Keratinocyte (primary cell): ENCODE results near the gene NDRG3. TPM values are rescaled to one million over a fixed set of nuclear protein-coding genes. Genes with fewer than 3 reads are reported as not detected.

ENCODE experiments used
- DNase-seq: peaks from one replicate; pipeline ENCODE4 v3.0.0-alpha.2; 2011; ENCODE audit warnings: low read depth, missing footprints, low spot score
- FAIRE-seq: peaks from 2 replicates; lab custom pipeline; 2011; peaks lifted over from hg19 to GRCh38; lab: Jason Lieb, UNC
- H2AFZ ChIP-seq: 2 replicates; pipeline ENCODE4 v1.6.0; 2012; ENCODE audit warnings: low read length, control low read depth, inconsistent platforms; ENCODE audit not compliant: control insufficient read depth
- H3K27ac ChIP-seq: 2 replicates; pipeline ENCODE4 v1.5.1; 2011; ENCODE audit warnings: low read length; ENCODE audit not compliant: control insufficient read depth, insufficient read depth
- H3K27me3 ChIP-seq: 3 replicates; pipeline ENCODE4 v1.6.0; 2011; ENCODE audit warnings: low read length; ENCODE audit not compliant: control insufficient read depth, insufficient read depth; ENCODE audit errors: extremely low read depth
- H3K36me3 ChIP-seq, 2 experiments: 2 replicates in 1 of 2; 3 replicates in 1 of 2; pipeline ENCODE4 v1.5.1; 2011; ENCODE audit warnings: low read length in 2 of 2, mild to moderate bottlenecking in 1 of 2; ENCODE audit not compliant: control insufficient read depth in 2 of 2, insufficient read depth in 2 of 2; ENCODE audit errors: extremely low read depth in 1 of 2
- H3K4me1 ChIP-seq: 3 replicates; pipeline ENCODE4 v1.5.1; 2011; ENCODE audit warnings: low read length; ENCODE audit not compliant: control insufficient read depth, insufficient read depth; ENCODE audit errors: extremely low read depth
- H3K4me2 ChIP-seq: 3 replicates; pipeline ENCODE4 v1.6.0; 2011; ENCODE audit warnings: low read depth, low read length; ENCODE audit not compliant: control insufficient read depth, insufficient read depth; ENCODE audit errors: extremely low read depth
- H3K4me3 ChIP-seq, 3 experiments: fragments of 200-600 bp in 1 of 3; sonication (generic) in 1 of 3; 2 replicates in 2 of 3; 3 replicates in 1 of 3; pipeline ENCODE4 v1.5.1; 2011 to 2016; ENCODE audit warnings: low read length in 3 of 3, mild to moderate bottlenecking in 3 of 3, control low read depth in 2 of 3, inconsistent platforms in 1 of 3, low read depth in 1 of 3, mixed read lengths in 1 of 3, mixed run types in 1 of 3, moderate library complexity in 1 of 3; ENCODE audit not compliant: control insufficient read depth in 2 of 3, insufficient read depth in 2 of 3; ENCODE audit errors: extremely low read depth in 1 of 3
- H3K79me2 ChIP-seq: 2 replicates; pipeline ENCODE4 v1.6.0; 2012; ENCODE audit warnings: low read length; ENCODE audit not compliant: control insufficient read depth, insufficient read depth
- H3K9ac ChIP-seq: 3 replicates; pipeline ENCODE4 v1.6.0; 2011; ENCODE audit warnings: low read length; ENCODE audit not compliant: control insufficient read depth, insufficient read depth; ENCODE audit errors: extremely low read depth
- H3K9me1 ChIP-seq: 3 replicates; pipeline ENCODE4 v1.6.0; 2011; ENCODE audit warnings: low read length; ENCODE audit not compliant: control insufficient read depth, insufficient read depth; ENCODE audit errors: extremely low read depth
- H3K9me3 ChIP-seq: 2 replicates; pipeline ENCODE4 v1.5.1; 2012; ENCODE audit warnings: low read depth, low read length; ENCODE audit not compliant: control insufficient read depth
- H4K20me1 ChIP-seq: 3 replicates; pipeline ENCODE4 v1.6.0; 2011; ENCODE audit warnings: low read length; ENCODE audit not compliant: control insufficient read depth, insufficient read depth; ENCODE audit errors: extremely low read depth
- EZH2 ChIP-seq: IDR thresholded peaks from one replicate; pipeline ENCODE4 v1.6.1; 2012; ENCODE audit warnings: inconsistent platforms, mild to moderate bottlenecking, low read length, moderate library complexity
- dilution Hi-C: fragments of 300-500 bp; cut with MboI; formaldehyde crosslinking; loops from one replicate; pipeline ENCODE4 v1.7.0; 2020; ENCODE audit warnings: low sequenced_read_pairs; ENCODE audit not compliant: extremely low pct_ligation_motif_present
- polyA plus RNA-seq, 5 experiments: library from polyadenylated mRNA; depleted of rRNA in 3 of 5; stranded (reverse) in 3 of 5; stranded (forward) in 1 of 5; unstranded in 1 of 5; fragments of >200 nt; gene quantifications; 1 replicate in 1 of 5; 2 replicates in 3 of 5; 3 replicates in 1 of 5; pipeline versions ENCODE4 v1.2.1 to v1.2.3, GENCODE V29; 2011 to 2012; ENCODE audit warnings: missing spikeins in 2 of 5, low read depth in 1 of 5, low replicate concordance in 1 of 5
- TF ChIP-seq, protein P1 (sequence below), 3 experiments: IDR thresholded peaks in 1 of 3; conservative IDR thresholded peaks in 1 of 3; optimal IDR thresholded peaks in 1 of 3; 2 replicates in 2 of 3; 3 replicates in 1 of 3; pipeline versions ENCODE3 to v1.5.1; 2011; ENCODE audit warnings: low read length in 3 of 3, mild to moderate bottlenecking in 3 of 3, moderate library complexity in 2 of 3, control low read depth in 1 of 3, inconsistent platforms in 1 of 3; ENCODE audit not compliant: insufficient read depth in 2 of 3; ENCODE audit errors: extremely low read depth in 1 of 3

The NDRG3 gene
- polyA plus RNA-seq, 1 donor (not counting 4 experiments of a cell fraction or from before 2014, with no cell fraction given) = 44.1 TPM

DNA sequence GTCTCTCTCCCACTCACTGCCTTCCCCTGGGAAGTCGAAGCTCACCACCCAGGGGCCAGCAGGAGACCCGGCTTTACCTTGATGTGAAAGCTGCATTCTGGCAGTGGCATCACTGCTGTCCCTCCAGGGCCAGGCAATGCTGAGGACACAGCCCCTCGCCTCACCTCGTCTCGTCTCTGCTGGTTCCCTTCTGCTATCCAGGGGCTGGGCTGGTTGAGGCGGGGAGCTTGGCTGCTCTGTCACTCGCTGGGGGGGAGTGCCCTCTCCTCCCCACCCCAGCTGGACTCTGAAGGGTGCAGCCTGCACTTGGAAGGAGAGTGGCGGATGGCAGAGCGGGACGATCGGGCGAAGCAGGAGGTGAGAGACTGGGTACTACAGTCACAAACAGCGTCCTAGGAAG lies 40.4 kb upstream of the NDRG3 start:
- no peak for DNase-seq
- TF ChIP-seq EZH2 = no peak
- TF ChIP-seq, protein P1, sequence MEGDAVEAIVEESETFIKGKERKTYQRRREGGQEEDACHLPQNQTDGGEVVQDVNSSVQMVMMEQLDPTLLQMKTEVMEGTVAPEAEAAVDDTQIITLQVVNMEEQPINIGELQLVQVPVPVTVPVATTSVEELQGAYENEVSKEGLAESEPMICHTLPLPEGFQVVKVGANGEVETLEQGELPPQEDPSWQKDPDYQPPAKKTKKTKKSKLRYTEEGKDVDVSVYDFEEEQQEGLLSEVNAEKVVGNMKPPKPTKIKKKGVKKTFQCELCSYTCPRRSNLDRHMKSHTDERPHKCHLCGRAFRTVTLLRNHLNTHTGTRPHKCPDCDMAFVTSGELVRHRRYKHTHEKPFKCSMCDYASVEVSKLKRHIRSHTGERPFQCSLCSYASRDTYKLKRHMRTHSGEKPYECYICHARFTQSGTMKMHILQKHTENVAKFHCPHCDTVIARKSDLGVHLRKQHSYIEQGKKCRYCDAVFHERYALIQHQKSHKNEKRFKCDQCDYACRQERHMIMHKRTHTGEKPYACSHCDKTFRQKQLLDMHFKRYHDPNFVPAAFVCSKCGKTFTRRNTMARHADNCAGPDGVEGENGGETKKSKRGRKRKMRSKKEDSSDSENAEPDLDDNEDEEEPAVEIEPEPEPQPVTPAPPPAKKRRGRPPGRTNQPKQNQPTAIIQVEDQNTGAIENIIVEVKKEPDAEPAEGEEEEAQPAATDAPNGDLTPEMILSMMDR (optimal IDR thresholded peaks at IDR 0.05 in 1 of 3, IDR thresholded peaks at IDR 0.05 in 1 of 3, conservative IDR thresholded peaks at IDR 0.05 in 1 of 3; ENCODE audit: extremely low read depth in 1 of 3, insufficient read depth in 2 of 3, low read length in 3 of 3) = no peak
- H3K4me2 ChIP-seq = no peak overlapping the region

DNA sequence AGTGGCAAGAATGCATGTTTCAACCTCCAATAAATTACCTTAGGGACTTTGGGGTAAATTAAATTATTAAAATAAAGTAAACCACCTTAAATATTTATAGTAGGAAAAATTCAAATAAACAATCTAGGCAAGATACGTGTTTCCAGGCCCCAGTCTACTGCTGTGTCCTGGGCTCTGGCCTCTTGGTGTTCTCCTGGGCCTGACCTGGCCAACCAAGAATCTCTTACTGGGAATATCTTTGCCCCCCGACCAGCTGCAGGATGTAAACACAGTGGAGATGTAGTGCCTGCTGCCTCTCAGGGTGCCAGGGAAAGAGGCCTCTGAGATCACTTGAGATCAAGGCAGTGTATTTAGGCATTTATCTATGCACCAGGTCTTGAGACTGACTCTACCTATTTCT lies 39.4 kb upstream of the NDRG3 start:
- DNase-seq (no peak), FAIRE-seq (no peak)
- no peak overlapping the region for H3K9ac ChIP-seq
- H4K20me1 ChIP-seq = no peaks in the 10 kb centered on the region
- no peak for TF ChIP-seq EZH2
- TF ChIP-seq, protein P1 (optimal IDR thresholded peaks at IDR 0.05 in 1 of 3, IDR thresholded peaks at IDR 0.05 in 1 of 3, conservative IDR thresholded peaks at IDR 0.05 in 1 of 3; ENCODE audit: extremely low read depth in 1 of 3, insufficient read depth in 2 of 3, low read length in 3 of 3) = no peak
- H3K79me2 ChIP-seq = no peaks in the 10 kb centered on the region
- no peaks in the 10 kb centered on the region for H3K27me3 ChIP-seq
- dilution Hi-C loops = no loop called here
- no peaks in the 10 kb centered on the region for H3K9me3 ChIP-seq
- no peaks in the 10 kb centered on the region for H3K4me1 ChIP-seq
- H2AFZ ChIP-seq = no peak overlapping the region
- H3K4me3 ChIP-seq = no peak overlapping the region
- H3K36me3 ChIP-seq = peaks cover 30% of the 10 kb centered on the region in 2 experiments
- no peak overlapping the region for H3K4me2 ChIP-seq
- H3K9me1 ChIP-seq = no peaks in the 10 kb centered on the region
- H3K27ac ChIP-seq = no peak overlapping the region

More for the DNA sequence above, 40.4 kb upstream of the NDRG3 start:
- FAIRE-seq = no peak
- dilution Hi-C loops = no loop called here
- no peaks in the 10 kb centered on the region for H3K4me1 ChIP-seq
- no peaks in the 10 kb centered on the region for H3K9me3 ChIP-seq
- H2AFZ ChIP-seq = no peak overlapping the region
- peaks cover 27 to 30% of the 10 kb centered on the region in 2 experiments for H3K36me3 ChIP-seq
- H3K27me3 ChIP-seq = no peaks in the 10 kb centered on the region
- no peaks in the 10 kb centered on the region for H4K20me1 ChIP-seq
- no peaks in the 10 kb centered on the region for H3K9me1 ChIP-seq
- no peaks in the 10 kb centered on the region for H3K79me2 ChIP-seq
- H3K4me3 ChIP-seq = no peak overlapping the region
- H3K27ac ChIP-seq = no peak overlapping the region
- H3K9ac ChIP-seq = no peak overlapping the region
